Cardiac fibroblast (primary cell): ENCODE data around the gene SHC1.

Experiments used
- DNase-seq, 2 donors: peaks; one replicate each; pipeline versions ENCODE4 v3.0.0 to v3.0.0-alpha.2; 2010; ENCODE audit warnings: low read depth in 2 of 2
- H3K4me3 ChIP-seq, 2 donors: replicated peaks in 1 of 2; 1 replicate in 1 of 2; 2 replicates in 1 of 2; pipeline ENCODE4 v1.5.1; 2011; ENCODE audit warnings: low read depth in 2 of 2, low read length in 2 of 2, mild to moderate bottlenecking in 2 of 2, moderate library complexity in 1 of 2
- TF ChIP-seq, protein P1 (sequence below): IDR thresholded peaks from one replicate; pipeline ENCODE4 v1.5.1; 2011; ENCODE audit warnings: low read depth, mild to moderate bottlenecking, low read length, inconsistent platforms

The SHC1 gene

DNA sequence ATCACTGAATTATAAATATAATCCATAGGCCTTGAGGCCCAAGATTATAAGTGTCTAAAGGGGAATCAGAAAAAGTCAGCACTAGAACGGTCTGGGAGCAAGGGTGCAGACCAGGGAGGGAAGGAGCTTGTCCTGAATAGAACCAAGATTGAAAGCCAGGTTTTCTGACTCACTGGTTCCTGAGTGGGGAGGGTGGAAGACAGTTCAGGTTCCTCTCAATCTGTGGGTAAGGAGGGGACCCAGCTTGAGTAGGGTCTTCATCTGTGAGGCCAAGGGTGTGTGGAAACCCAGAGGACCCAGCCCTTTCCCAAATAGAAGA is 23.7 kb upstream of the SHC1 start:
- no peak for DNase-seq
- TF ChIP-seq, protein P1, sequence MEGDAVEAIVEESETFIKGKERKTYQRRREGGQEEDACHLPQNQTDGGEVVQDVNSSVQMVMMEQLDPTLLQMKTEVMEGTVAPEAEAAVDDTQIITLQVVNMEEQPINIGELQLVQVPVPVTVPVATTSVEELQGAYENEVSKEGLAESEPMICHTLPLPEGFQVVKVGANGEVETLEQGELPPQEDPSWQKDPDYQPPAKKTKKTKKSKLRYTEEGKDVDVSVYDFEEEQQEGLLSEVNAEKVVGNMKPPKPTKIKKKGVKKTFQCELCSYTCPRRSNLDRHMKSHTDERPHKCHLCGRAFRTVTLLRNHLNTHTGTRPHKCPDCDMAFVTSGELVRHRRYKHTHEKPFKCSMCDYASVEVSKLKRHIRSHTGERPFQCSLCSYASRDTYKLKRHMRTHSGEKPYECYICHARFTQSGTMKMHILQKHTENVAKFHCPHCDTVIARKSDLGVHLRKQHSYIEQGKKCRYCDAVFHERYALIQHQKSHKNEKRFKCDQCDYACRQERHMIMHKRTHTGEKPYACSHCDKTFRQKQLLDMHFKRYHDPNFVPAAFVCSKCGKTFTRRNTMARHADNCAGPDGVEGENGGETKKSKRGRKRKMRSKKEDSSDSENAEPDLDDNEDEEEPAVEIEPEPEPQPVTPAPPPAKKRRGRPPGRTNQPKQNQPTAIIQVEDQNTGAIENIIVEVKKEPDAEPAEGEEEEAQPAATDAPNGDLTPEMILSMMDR = no peak
- no peak overlapping the region for H3K4me3 ChIP-seq

DNA sequence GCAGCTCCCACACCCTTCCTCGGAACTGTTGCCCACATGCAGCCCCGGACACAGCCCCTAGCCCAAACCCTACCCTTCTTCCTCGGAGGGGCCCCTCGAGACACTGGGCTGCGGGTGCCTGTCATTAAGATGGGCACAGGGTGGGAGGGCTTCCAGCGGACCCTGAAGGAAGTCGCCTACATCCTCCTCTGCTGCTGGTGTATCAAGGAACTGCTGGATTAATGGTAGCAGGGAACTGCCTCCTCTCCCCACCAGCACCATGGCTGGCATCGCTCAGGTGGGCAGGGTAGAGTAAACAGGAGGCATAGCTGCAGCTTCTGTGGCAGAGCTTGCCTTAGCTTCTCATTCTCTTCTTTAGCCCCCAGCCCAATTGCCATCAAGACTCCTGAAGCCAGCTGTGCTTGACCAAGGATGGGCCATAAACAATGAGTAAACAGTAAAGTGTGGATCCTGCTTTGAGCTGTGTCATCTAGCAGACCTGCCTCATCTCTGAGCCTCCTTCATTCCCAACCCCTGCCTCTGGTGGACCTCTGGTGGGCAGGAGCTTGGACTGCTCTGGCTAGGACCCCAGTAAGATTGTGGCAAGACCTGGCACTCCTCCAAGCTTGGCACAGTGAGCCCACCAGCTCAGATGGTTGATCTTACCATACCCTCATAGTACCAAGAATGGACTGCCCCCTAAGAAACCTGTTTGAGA is 23.2 kb upstream of the SHC1 start, which contains the start of gene LENEP:
Gene LENEP, plus strand, starts transcription at position 15 of the 697 bp plus-strand sequence. Its CDS starts 22 bp downstream, at position 37.
- TF ChIP-seq, protein P1 = no peak
- no peak within 1 kb of the TSS for H3K4me3 ChIP-seq
- DNase-seq = no peak

DNA sequence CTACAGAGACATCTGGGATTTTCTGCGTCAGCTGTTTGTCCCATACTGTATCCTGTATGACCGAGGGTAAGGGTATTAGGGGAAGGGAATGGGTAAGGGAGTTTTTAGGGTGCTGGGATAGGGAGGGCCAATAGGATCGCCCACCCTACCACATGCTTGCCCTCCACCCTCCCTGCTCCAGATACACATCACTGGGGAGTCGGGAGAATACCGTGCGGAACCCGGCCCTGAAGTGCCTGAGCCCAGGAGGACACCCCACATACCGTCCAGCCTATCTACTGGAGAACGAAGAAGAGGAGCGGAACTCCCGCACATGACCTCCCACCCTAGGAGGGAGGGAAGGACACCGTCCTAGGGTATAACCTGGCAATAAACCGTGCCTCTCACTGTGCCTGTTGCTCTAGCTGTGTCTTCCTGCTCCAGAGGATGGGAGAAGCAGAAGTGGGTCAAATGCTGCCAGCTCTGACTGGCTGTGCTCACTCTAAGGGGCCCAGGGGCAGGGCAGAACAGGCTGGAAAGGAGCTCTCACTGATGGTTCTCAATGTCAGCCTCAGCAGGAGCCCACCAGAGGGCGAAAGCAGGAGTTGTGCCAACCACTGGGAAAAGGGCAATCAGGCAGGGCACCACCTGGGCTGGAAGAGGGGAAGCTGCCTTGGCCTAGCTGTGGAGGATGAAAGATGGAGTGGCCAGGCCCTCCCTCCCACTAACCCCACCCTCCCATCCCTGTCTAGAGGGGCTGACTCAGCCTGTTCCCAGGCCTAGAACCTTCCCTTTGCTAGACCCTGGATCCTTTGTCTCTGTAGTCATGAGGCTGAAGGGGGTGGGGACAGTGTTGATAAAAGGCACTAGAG is 22.4 kb upstream of the SHC1 start:
- peak; percentile 57 to 65 for DNase-seq
- no peak overlapping the region for H3K4me3 ChIP-seq
- TF ChIP-seq, protein P1 = no peak

DNA sequence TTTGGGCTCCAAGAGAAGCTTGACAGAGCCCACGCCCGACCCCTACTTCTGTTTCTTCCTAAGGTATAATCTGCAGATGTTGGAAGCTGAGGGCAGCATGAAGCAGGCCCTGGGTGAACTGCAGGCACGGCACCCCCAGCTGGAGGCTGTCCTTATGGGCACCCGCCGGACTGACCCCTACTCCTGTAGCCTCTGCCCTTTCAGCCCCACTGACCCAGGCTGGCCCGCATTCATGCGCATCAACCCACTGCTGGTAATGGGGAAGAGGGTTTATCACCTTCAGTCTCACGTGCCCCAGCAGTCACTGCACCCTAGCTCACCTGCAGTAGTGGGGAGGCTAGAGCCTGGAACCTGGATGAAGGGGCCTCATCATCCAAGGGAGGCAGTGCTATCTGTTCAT is 19.7 kb upstream of the SHC1 start:
- DNase-seq = no peak
- TF ChIP-seq, protein P1 = no peak
- no peak overlapping the region for H3K4me3 ChIP-seq

DNA sequence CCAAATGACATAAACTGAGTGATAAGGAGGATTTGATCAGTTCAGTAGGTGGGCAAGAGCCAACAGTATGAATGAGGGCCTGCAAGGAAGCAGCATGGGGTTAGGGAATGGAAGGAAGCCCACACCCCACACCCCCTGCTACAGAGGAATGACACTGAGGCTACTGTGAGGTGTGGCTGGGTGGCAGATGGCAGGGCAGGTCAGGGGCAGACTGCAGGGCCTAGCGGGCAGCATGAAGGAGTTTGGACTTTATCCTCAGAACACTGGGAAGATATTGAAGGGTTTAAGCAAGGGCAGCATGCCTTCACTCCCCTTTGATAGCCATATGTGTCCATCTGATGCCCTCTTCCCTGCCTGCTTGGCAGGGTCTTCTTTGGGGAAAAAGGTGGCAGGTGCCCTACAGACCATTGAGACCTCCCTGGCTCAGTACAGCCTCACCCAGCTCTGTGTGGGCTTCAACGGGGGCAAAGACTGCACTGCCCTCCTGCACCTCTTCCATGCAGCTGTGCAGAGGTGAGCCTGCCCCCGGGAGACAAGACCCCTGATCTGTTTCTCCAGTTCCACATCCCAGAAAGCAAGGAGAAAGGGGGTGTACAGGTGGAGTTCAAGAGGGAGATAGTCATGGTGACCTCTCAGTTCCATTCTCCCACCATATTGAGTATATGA is 18.8 kb upstream of the SHC1 start:
- no peak overlapping the region for H3K4me3 ChIP-seq
- DNase-seq = no peak
- TF ChIP-seq, protein P1 = no peak

DNA sequence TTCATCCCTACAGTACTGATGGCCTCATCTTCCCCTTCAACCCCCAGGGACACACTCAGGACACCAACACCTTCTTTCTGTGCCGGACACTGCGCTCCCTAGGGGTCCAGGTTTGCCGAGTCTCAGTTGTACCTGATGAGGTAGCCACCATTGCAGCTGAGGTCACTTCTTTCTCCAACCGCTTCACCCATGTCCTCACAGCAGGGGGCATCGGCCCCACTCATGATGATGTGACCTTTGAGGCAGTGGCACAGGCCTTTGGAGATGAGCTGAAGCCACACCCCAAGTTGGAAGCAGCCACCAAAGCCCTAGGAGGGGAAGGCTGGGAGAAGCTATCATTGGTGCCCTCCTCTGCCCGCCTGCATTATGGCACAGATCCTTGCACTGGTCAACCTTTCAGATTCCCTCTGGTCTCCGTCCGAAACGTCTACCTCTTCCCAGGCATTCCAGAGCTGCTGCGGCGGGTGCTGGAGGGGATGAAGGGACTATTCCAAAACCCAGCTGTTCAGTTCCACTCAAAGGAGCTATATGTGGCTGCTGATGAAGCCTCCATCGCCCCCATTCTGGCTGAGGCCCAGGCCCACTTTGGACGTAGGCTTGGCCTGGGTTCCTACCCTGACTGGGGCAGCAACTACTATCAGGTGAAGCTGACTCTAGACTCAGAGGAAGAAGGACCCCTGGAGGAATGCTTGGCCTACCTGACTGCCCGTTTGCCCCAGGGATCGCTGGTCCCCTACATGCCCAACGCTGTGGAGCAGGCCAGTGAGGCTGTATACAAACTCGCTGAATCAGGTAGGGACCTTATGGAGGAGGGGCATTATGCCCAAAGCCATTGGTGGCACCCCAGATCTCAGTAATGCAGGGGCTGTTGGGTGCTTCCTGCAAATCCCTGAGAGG is 17.8 kb upstream of the SHC1 start:
- no peak for DNase-seq
- TF ChIP-seq, protein P1 = no peak

More for the DNA sequence above, 17.8 kb upstream of the SHC1 start:
- no peak overlapping the region for H3K4me3 ChIP-seq
